ENCODE measurements around the gene DKC1. TPM values are rescaled to one million over a fixed set of nuclear protein-coding genes. Genes with fewer than 3 reads are reported as not detected.

DKC1 gene
- total RNA-seq, 1 experiment from 2014 or later: 123 TPM

GRCh38 chrX:154821523-154821922 is 58.9 kb downstream of the DKC1 start:
- no peaks in the 10 kb centered on the region for H3K36me3 ChIP-seq (ENCODE audit: control insufficient read depth in 1 of 2, insufficient read depth in 2 of 2, low read length in 2 of 2)
- no peaks in the 10 kb centered on the region for H3K9me2 ChIP-seq (ENCODE audit: insufficient read depth)
- no peak overlapping the region for H2AFZ ChIP-seq (ENCODE audit: low read depth, low read length, poor library complexity, severe bottlenecking)
- no peaks in the 10 kb centered on the region for H3K79me2 ChIP-seq (ENCODE audit: insufficient read depth, low read length)
- no peaks in the 10 kb centered on the region for H3K27me3 ChIP-seq (ENCODE audit: insufficient read depth, low read length)
- no peak overlapping the region for H3K4me3 ChIP-seq (replicated peaks in 1 of 2; ENCODE audit: low read depth in 1 of 2, low read length in 2 of 2)
- no peak overlapping the region for H3K27ac ChIP-seq (ENCODE audit: low read depth, low read length)
- DNase-seq (ENCODE audit: low read depth, low spot score) (no peak), ATAC-seq (no peak)
- BruUV-seq (replicated peaks): no TSS peak
- ChIA-PET RAD21 (ENCODE audit: low non-redundant PET in 1 of 2, low total read pairs in 2 of 2, uncharacterized antibody in 2 of 2, unreplicated experiment in 2 of 2) (no interaction called here), CTCF (no interaction called here), POLR2A (no interaction called here)
- no peaks in the 10 kb centered on the region for H3K9me3 ChIP-seq (ENCODE audit: control insufficient read depth in 1 of 2, insufficient read depth in 1 of 2, low read depth in 1 of 2, low read length in 2 of 2)
- intact Hi-C loops (cut with micrococcal nuclease): no loop called here
- H4K20me1 ChIP-seq (ENCODE audit: insufficient read depth): no peaks in the 10 kb centered on the region
- no peak overlapping the region for H3K4me2 ChIP-seq (ENCODE audit: low read length)
- H3K9ac ChIP-seq (ENCODE audit: low read length): no peak overlapping the region
- H3K4me1 ChIP-seq (ENCODE audit: control insufficient read depth in 1 of 2, insufficient read depth in 2 of 2, low read length in 2 of 2): no peaks in the 10 kb centered on the region
- TF ChIP-seq EGR1 (IDR thresholded peaks at IDR 0.05; ENCODE audit: low read depth): no peak
- no peak for TF ChIP-seq SRF (IDR thresholded peaks at IDR 0.05; ENCODE audit: low read depth)
- TF ChIP-seq YY1 (IDR thresholded peaks at IDR 0.05; ENCODE audit: extremely low read depth, insufficient replicate concordance, low read depth, low read length): no peak
- TF ChIP-seq FOSL1 (IDR thresholded peaks at IDR 0.05; ENCODE audit: low read depth): no peak
- TF ChIP-seq EZH2phosphoT487 (IDR thresholded peaks at IDR 0.05; ENCODE audit: borderline replicate concordance): no peak
- TF ChIP-seq MAX (IDR thresholded peaks at IDR 0.05): no peak
- TF ChIP-seq POLR2AphosphoS5 (IDR thresholded peaks at IDR 0.05; ENCODE audit: low read depth, low read length): no peak
- TF ChIP-seq JUND (IDR thresholded peaks at IDR 0.05): no peak
- no peak for TF ChIP-seq ATF3 (IDR thresholded peaks at IDR 0.05)
- no peak for TF ChIP-seq RAD21 (IDR thresholded peaks at IDR 0.05; ENCODE audit: low read depth)
- no peak for TF ChIP-seq REST (IDR thresholded peaks at IDR 0.05; ENCODE audit: low read depth)

All from HCT116 (cell line).